Stimulated activated effector memory CD8-positive, alpha-beta T cell treated with anti-CD3 and anti-CD28 coated beads, Interleukin-12 subunit alpha, Interleukin-12 subunit beta, amount 100 ng/mL, for 72 hours (primary cell): ENCODE data around the gene COL27A1.
A peak's percentile ranks its signal among the peaks of the same experiment; 100 is the strongest.

Experiments
- ATAC-seq: fragments of 150-1000 bp; cut with Tn5 transposase; 2 replicates; pipeline ENCODE4 v1.10.0; 2021
- DNase-seq, 2 donors: peaks; one replicate each; pipeline ENCODE4 v3.0.0; 2021 to 2022; ENCODE audit warnings: low spot score in 2 of 2
- H3K27ac Mint-ChIP-seq: one replicate; pipeline ENCODE4 v1.8.0; 2022; ENCODE audit warnings: mild to moderate bottlenecking, mixed read lengths
- H3K36me3 Mint-ChIP-seq: one replicate; pipeline ENCODE4 v1.8.0; 2022; ENCODE audit warnings: mild to moderate bottlenecking, mixed read lengths
- H3K4me1 Mint-ChIP-seq: one replicate; pipeline ENCODE4 v1.8.0; 2022; ENCODE audit warnings: mixed read lengths
- H3K4me3 Mint-ChIP-seq: one replicate; pipeline ENCODE4 v1.8.0; 2022; ENCODE audit warnings: mild to moderate bottlenecking, mixed read lengths
- H3K9me3 Mint-ChIP-seq: one replicate; pipeline ENCODE4 v1.8.0; 2022; ENCODE audit warnings: mixed read lengths

Gene COL27A1

GRCh38 chr9:114168281-114169028 lies 13.1 kb downstream of the COL27A1 start:
- no peaks in the 10 kb centered on the region for H3K9me3 Mint-ChIP-seq
- H3K4me3 Mint-ChIP-seq: no peak overlapping the region
- no peak for ATAC-seq
- DNase-seq: no peak
- no peak overlapping the region for H3K27ac Mint-ChIP-seq
- H3K4me1 Mint-ChIP-seq: no peaks in the 10 kb centered on the region
- no peaks in the 10 kb centered on the region for H3K36me3 Mint-ChIP-seq

DNA sequence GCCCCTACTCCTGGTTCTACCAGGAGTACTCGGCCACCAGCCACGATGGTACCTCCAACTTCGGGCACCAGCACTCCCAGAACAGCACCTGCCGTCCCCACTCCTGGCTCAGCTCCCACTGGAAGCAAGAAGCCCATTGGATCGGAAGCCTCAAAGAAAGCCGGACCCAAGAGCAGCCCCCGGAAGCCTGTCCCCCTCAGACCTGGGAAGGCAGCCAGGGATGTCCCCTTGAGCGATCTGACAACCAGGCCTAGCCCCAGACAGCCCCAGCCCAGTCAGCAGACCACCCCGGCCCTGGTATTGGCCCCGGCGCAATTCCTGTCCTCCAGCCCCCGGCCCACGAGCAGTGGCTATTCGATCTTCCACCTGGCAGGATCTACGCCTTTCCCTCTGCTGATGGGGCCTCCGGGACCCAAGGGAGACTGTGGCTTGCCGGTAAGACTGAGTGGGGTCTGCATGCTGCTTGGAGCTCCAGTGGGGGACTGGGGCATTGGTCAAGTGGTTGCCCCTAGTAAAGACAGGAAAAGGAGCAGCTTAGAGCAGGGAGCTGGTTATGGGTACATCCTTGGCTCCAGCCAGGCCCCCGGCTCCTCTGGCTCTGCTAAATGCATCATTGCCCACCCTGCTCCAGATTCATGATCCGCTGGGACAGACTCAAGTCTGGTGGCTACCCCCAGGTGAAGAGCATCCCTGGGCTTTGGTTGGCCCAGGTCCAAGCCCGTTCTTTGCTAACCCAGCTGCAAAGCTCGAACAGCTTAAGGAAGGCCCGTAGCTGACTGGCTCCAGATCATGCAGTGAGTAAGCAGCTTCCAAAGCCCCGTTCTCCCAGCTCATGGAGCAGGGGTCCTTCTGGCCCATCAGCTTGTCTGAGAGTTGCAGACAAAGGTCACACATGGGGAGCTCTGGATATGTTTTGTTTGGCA lies 14.0 kb downstream of the COL27A1 start:
- Mint-ChIP-seq H3K9me3 (no peaks in the 10 kb centered on the region), H3K36me3 (no peaks in the 10 kb centered on the region), H3K27ac (no peak overlapping the region), H3K4me1 (no peaks in the 10 kb centered on the region), H3K4me3 (no peak overlapping the region)
- ATAC-seq (no peak), DNase-seq (no peak)

GRCh38 chr9:114169952-114170770 lies 14.8 kb downstream of the COL27A1 start:
- Mint-ChIP-seq H3K9me3 (no peaks in the 10 kb centered on the region), H3K4me3 (no peak overlapping the region), H3K4me1 (no peaks in the 10 kb centered on the region), H3K36me3 (no peaks in the 10 kb centered on the region), H3K27ac (no peak overlapping the region)
- DNase-seq: no peak
- no peak for ATAC-seq

GRCh38 chr9:114170771-114171461 lies 15.6 kb downstream of the COL27A1 start:
- no peak overlapping the region for H3K4me3 Mint-ChIP-seq
- no peaks in the 10 kb centered on the region for H3K4me1 Mint-ChIP-seq
- no peaks in the 10 kb centered on the region for H3K36me3 Mint-ChIP-seq
- H3K27ac Mint-ChIP-seq: no peak overlapping the region
- H3K9me3 Mint-ChIP-seq: no peaks in the 10 kb centered on the region
- ATAC-seq (no peak), DNase-seq (no peak)

DNA sequence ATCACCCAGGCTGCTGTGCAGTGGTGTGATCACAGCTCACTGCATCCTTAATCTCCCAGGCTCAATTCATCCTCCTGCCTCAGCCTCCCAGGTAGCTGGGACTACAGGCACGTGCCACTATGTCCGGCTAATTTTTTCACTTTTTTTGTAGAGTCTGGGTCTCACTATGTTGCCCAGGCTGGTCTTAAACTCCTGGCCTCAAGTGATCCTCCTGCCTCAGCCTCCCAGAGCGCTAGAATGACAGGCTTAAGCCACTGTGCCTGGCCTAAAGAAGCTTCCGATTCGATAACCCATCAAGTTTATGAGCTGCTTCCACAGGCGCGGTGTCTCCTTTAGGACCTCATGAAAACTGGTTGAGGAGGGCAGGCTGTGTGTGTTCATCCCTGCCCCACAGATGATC lies 16.2 kb downstream of the COL27A1 start:
- no peak for ATAC-seq
- Mint-ChIP-seq H3K36me3 (no peaks in the 10 kb centered on the region), H3K9me3 (no peaks in the 10 kb centered on the region), H3K27ac (no peak overlapping the region), H3K4me1 (no peaks in the 10 kb centered on the region), H3K4me3 (no peak overlapping the region)
- no peak for DNase-seq

GRCh38 chr9:114172981-114173833 lies 17.9 kb downstream of the COL27A1 start:
- no peak for ATAC-seq

GRCh38 chr9:114174557-114174875 lies 19.2 kb downstream of the COL27A1 start:
- DNase-seq (no peak), ATAC-seq (no peak)
- H3K36me3 Mint-ChIP-seq: no peaks in the 10 kb centered on the region
- no peak overlapping the region for H3K4me3 Mint-ChIP-seq
- no peaks in the 10 kb centered on the region for H3K9me3 Mint-ChIP-seq
- no peak overlapping the region for H3K27ac Mint-ChIP-seq
- no peaks in the 10 kb centered on the region for H3K4me1 Mint-ChIP-seq

More at GRCh38 chr9:114172981-114173833, 17.9 kb downstream of the COL27A1 start:
- Mint-ChIP-seq H3K36me3 (no peaks in the 10 kb centered on the region), H3K4me3 (no peak overlapping the region), H3K4me1 (no peaks in the 10 kb centered on the region), H3K27ac (no peak overlapping the region), H3K9me3 (no peaks in the 10 kb centered on the region)
- DNase-seq: no peak

- no peak overlapping the region for H3K27ac Mint-ChIP-seq
- no peaks in the 10 kb centered on the region for H3K4me1 Mint-ChIP-seq
- ATAC-seq (peak; percentile 6), DNase-seq (no peak)
- H3K4me3 Mint-ChIP-seq: no peak overlapping the region
- no peaks in the 10 kb centered on the region for H3K9me3 Mint-ChIP-seq
- H3K36me3 Mint-ChIP-seq: no peaks in the 10 kb centered on the region
These were observed 19.8 kb downstream of the COL27A1 start for GRCh38 chr9:114174876-114175771.

GRCh38 chr9:114176624-114177291 lies 21.4 kb downstream of the COL27A1 start:
- Mint-ChIP-seq H3K27ac (no peak overlapping the region), H3K4me3 (no peak overlapping the region), H3K36me3 (no peaks in the 10 kb centered on the region), H3K4me1 (no peaks in the 10 kb centered on the region), H3K9me3 (no peaks in the 10 kb centered on the region)
- no peak for DNase-seq
- ATAC-seq: no peak

GRCh38 chr9:114177423-114178064 lies 22.2 kb downstream of the COL27A1 start:
- ATAC-seq (no peak), DNase-seq (no peak)
- Mint-ChIP-seq H3K36me3 (no peaks in the 10 kb centered on the region), H3K9me3 (no peaks in the 10 kb centered on the region), H3K4me3 (no peak overlapping the region), H3K27ac (no peak overlapping the region), H3K4me1 (no peaks in the 10 kb centered on the region)

DNA sequence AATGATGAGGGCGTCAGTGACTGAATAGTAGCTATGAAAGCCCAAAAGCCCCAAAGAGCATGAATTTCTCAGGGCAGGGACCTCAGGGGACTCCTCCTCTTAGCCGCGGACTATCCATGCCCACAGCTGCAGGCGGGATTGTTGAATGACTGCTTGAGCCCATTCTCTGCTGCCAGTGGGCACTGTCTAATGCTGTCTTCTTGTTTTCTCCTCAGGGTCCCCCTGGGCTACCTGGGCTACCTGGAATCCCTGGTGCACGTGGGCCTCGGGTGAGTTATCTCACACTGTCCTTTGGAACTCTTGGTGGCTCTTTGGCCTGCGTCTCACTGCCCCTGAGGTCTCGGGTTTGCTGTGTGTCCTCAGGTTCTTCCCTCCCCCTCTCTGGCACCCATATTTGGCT lies 22.7 kb downstream of the COL27A1 start:
- no peaks in the 10 kb centered on the region for H3K4me1 Mint-ChIP-seq
- H3K36me3 Mint-ChIP-seq: no peaks in the 10 kb centered on the region
- H3K27ac Mint-ChIP-seq: no peak overlapping the region
- ATAC-seq: no peak
- H3K4me3 Mint-ChIP-seq: no peak overlapping the region
- no peak for DNase-seq
- H3K9me3 Mint-ChIP-seq: no peaks in the 10 kb centered on the region

DNA sequence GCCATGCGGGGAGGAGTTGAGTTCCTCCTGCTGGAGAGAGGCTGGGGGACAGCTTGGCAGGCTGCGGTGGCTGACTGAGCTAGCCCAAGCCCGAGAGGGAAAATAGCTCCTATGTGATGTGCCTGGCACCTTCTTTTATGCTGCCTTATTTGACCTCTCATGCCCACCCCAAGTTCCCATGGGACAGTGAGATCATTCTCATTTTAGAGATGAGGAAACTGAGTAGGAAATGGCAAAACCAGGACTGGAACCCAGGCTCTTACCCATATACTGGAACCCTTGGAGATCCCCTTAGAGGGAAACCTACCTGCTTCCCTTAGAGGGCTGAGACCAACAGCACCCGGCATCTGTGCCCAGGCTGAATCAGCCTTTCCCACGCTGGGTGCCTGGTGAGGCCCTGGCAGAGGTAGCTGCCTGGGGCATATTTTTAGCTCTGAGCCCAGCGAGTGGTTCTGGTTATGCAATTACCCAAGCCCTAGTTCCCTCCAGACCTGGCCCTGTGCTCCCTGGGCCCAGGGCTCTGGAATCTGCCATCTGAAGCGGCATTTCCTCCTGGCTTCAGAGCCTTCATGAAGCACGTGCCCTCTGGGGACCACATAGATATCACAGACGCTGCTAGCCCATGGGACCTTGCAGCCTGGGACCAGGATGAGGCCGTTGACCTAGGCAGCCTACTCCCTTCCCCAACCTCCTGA lies 23.6 kb downstream of the COL27A1 start:
- no peak overlapping the region for H3K4me3 Mint-ChIP-seq
- ATAC-seq: no peak
- no peak for DNase-seq
- H3K27ac Mint-ChIP-seq: no peak overlapping the region
- no peaks in the 10 kb centered on the region for H3K9me3 Mint-ChIP-seq
- no peaks in the 10 kb centered on the region for H3K36me3 Mint-ChIP-seq
- H3K4me1 Mint-ChIP-seq: no peaks in the 10 kb centered on the region
